ENCODE data around the gene CNBP. TPM values are rescaled to one million over a fixed set of nuclear protein-coding genes. Genes with fewer than 3 reads are reported as not detected.

Gene CNBP
- total and polyA plus RNA-seq, 9 of the 15 experiments (the other 6 are each of a cell fraction or from before 2014, with no cell fraction given), result 284 to 717 (median 412) TPM

GRCh38 chr3:129195731-129196256, 12.1 kb upstream of the CNBP start (continued):
- TF ChIP-seq BDP1 (IDR thresholded peaks at IDR 0.05; ENCODE audit: insufficient read depth, insufficient read length), result no peak
- TF ChIP-seq, protein P1, sequence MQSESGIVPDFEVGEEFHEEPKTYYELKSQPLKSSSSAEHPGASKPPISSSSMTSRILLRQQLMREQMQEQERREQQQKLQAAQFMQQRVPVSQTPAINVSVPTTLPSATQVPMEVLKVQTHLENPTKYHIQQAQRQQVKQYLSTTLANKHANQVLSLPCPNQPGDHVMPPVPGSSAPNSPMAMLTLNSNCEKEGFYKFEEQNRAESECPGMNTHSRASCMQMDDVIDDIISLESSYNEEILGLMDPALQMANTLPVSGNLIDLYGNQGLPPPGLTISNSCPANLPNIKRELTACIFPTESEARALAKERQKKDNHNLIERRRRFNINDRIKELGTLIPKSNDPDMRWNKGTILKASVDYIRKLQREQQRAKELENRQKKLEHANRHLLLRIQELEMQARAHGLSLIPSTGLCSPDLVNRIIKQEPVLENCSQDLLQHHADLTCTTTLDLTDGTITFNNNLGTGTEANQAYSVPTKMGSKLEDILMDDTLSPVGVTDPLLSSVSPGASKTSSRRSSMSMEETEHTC (IDR thresholded peaks at IDR 0.05), result no peak
- no peak for TF ChIP-seq EP300 (IDR thresholded peaks at IDR 0.05; ENCODE audit: low read length)
- no peak for TF ChIP-seq HMG20B (CRISPR knock-in tag; IDR thresholded peaks at IDR 0.05)
- TF ChIP-seq NCOA1 (IDR thresholded peaks at IDR 0.05; ENCODE audit: low read depth), result no peak
- TF ChIP-seq, protein P2, sequence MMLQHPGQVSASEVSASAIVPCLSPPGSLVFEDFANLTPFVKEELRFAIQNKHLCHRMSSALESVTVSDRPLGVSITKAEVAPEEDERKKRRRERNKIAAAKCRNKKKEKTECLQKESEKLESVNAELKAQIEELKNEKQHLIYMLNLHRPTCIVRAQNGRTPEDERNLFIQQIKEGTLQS (IDR thresholded peaks at IDR 0.05), result peak; percentile 74
- TF ChIP-seq, protein P2 (CRISPR knock-in tag; conservative IDR thresholded peaks at IDR 0.05), result no peak
- no peak for TF ChIP-seq ZNF174 (CRISPR knock-in tag; IDR thresholded peaks at IDR 0.05)
- no peak for TF ChIP-seq KAT8 (IDR thresholded peaks at IDR 0.05; ENCODE audit: low read depth)
- no peak for TF ChIP-seq ZZZ3 (IDR thresholded peaks at IDR 0.05)
- no peak for TF ChIP-seq GABPB2 (CRISPR knock-in tag; conservative IDR thresholded peaks at IDR 0.05)
- TF ChIP-seq, protein P3, sequence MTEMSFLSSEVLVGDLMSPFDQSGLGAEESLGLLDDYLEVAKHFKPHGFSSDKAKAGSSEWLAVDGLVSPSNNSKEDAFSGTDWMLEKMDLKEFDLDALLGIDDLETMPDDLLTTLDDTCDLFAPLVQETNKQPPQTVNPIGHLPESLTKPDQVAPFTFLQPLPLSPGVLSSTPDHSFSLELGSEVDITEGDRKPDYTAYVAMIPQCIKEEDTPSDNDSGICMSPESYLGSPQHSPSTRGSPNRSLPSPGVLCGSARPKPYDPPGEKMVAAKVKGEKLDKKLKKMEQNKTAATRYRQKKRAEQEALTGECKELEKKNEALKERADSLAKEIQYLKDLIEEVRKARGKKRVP (CRISPR knock-in tag; IDR thresholded peaks at IDR 0.05), result no peak
- TF ChIP-seq IRF1 (CRISPR knock-in tag; IDR thresholded peaks at IDR 0.05; ENCODE audit: borderline replicate concordance), result no peak
- TF ChIP-seq HNRNPH1 (optimal IDR thresholded peaks at IDR 0.05; ENCODE audit: low read depth, low read length), result no peak
- TF ChIP-seq RBBP5 (IDR thresholded peaks at IDR 0.05; ENCODE audit: borderline replicate concordance, insufficient read depth, low read length, poor library complexity, severe bottlenecking), result no peak
- no peak for TF ChIP-seq NR2C2 (CRISPR knock-in tag; IDR thresholded peaks at IDR 0.05)
- TF ChIP-seq NR2C2 (tag; IDR thresholded peaks at IDR 0.05), result no peak
- no peak for TF ChIP-seq MLLT1 (IDR thresholded peaks at IDR 0.05)
- no peak for TF ChIP-seq HINFP (tag; conservative IDR thresholded peaks at IDR 0.05; ENCODE audit: low read depth)
- no peak for TF ChIP-seq CBFA2T2 (conservative IDR thresholded peaks at IDR 0.05)

Data from K562 (cell line).